ENCODE results near the gene SETD7.

DNA sequence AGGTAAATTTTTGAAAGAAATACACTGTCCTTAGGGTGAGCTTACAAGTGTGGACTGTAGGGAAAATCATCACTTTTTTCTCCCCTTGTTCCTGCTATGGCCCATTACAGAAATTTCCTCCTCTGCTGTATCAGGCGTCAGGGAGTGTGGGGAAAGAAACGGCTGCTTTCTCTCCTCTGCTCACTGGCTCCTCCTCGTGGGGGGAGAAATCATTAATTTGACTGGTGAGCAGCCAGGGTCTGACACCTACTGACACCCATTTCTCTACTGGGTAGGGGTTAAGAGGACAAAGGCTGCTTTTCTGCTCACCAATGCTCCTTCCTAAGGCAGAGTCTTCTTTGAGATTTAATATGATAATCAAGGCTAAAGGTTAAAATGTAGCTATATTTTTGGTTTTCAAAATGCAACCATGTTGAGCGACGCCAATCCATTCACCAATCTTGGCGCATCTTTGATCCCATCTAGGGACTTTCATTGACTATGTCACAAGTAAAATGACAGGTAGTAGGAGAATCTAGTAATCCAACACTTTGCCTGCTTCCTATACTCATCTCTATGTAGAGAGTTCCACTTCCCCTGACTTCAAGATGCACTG, 25.1 kb downstream of the SETD7 start:
- TF ChIP-seq TAF7 (optimal IDR thresholded peaks at IDR 0.05; ENCODE audit: borderline replicate concordance, low read depth, low read length) (no peak), CBX5 (IDR thresholded peaks at IDR 0.05; ENCODE audit: low read depth, low read length) (no peak), CTCF (IDR thresholded peaks at IDR 0.05; ENCODE audit: control extremely low read depth in 1 of 3, insufficient read depth in 1 of 3, low read depth in 1 of 3, low read length in 3 of 3) (peak; percentile 66 to 92 (median 85)), ATF3 (IDR thresholded peaks at IDR 0.05; ENCODE audit: insufficient read depth, low read depth, low read length) (no peak), CEBPB (IDR thresholded peaks at IDR 0.05; ENCODE audit: low read depth, low read length) (no peak), CREB1 (IDR thresholded peaks at IDR 0.05) (no peak), BRCA1 (IDR thresholded peaks at IDR 0.05; ENCODE audit: low read depth, low read length) (no peak), SP1 (IDR thresholded peaks at IDR 0.05; ENCODE audit: low read depth, low read length) (no peak), SRF (IDR thresholded peaks at IDR 0.05; ENCODE audit: low read depth, low read length) (no peak), EZH2 (IDR thresholded peaks at IDR 0.05; ENCODE audit: low read depth, low read length, severe bottlenecking) (no peak), POLR2A (IDR thresholded peaks at IDR 0.05; ENCODE audit: control extremely low read depth in 1 of 2, low read depth in 2 of 2, low read length in 2 of 2) (no peak), EP300 (IDR thresholded peaks at IDR 0.05; ENCODE audit: borderline replicate concordance in 1 of 2, low read depth in 2 of 2, low read length in 2 of 2) (no peak), TEAD4 (IDR thresholded peaks at IDR 0.05; ENCODE audit: low read depth, low read length) (no peak), POLR2AphosphoS5 (IDR thresholded peaks at IDR 0.05; ENCODE audit: low read depth, low read length) (no peak)

Data from H1 (cell line).